Measurements from ENCODE around the gene DPF3.

DNA sequence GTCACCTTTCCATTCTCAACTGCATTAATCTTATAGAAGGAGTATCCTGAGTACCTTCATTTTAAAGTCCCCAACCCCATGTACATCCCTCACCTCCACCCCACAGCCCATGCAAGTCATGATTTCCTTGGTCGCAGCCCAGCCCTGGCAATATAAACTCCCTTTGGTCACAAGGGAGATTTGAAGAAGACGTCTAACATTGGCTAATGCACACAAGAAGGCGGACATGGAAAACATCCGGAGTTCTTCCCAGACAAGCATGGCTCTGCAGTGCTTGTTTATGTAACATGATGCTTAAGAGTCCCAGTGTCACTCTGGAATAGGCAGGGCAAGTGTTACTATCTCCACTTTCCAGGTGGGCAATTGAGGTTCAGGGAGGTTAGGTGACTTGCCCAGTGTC lies 277.6 kb downstream of the DPF3 start:
- TF ChIP-seq, protein P1, sequence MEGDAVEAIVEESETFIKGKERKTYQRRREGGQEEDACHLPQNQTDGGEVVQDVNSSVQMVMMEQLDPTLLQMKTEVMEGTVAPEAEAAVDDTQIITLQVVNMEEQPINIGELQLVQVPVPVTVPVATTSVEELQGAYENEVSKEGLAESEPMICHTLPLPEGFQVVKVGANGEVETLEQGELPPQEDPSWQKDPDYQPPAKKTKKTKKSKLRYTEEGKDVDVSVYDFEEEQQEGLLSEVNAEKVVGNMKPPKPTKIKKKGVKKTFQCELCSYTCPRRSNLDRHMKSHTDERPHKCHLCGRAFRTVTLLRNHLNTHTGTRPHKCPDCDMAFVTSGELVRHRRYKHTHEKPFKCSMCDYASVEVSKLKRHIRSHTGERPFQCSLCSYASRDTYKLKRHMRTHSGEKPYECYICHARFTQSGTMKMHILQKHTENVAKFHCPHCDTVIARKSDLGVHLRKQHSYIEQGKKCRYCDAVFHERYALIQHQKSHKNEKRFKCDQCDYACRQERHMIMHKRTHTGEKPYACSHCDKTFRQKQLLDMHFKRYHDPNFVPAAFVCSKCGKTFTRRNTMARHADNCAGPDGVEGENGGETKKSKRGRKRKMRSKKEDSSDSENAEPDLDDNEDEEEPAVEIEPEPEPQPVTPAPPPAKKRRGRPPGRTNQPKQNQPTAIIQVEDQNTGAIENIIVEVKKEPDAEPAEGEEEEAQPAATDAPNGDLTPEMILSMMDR (IDR thresholded peaks at IDR 0.05; ENCODE audit: low read depth, low read length, poor library complexity, severe bottlenecking), result no peak
- TF ChIP-seq EZH2phosphoT487 (IDR thresholded peaks at IDR 0.05; ENCODE audit: borderline replicate concordance, low read length), result no peak
